NCI-H2081 treated with DMSO at 0.1 percent for 48 hours (cell line): ENCODE results near the gene PALM2AKAP2.
"Not testable (repeated sequence)": the region's sequence is repeated elsewhere in the genome, so short reads cannot be mapped to it uniquely, and the experiment has no call there.

Experiments used
- DNase-seq: peaks from one replicate; lab custom pipeline; 2025; lab: John Stamatoyannopoulos, UW

Gene PALM2AKAP2

DNA sequence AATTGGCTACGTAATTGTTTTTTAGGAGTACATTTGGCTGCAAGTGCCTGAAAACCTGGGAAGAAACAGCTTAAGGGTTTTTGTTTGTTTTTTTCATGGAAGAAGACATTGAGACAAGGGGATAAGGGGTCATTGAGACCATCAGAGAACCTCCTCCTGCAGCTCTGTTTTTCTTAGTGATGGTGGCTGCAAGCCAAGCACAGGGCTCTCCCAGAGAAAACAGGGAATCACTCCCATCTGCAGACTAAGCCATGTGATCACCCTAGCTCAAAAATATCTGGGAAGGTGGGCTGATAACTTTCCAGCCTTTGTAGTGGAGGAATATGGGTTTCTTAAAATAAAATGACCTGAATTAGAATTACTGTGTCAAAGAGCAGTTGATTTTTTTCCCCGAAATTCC lies 25.1 kb downstream of the PALM2AKAP2 start:
- DNase-seq: no peak

DNA sequence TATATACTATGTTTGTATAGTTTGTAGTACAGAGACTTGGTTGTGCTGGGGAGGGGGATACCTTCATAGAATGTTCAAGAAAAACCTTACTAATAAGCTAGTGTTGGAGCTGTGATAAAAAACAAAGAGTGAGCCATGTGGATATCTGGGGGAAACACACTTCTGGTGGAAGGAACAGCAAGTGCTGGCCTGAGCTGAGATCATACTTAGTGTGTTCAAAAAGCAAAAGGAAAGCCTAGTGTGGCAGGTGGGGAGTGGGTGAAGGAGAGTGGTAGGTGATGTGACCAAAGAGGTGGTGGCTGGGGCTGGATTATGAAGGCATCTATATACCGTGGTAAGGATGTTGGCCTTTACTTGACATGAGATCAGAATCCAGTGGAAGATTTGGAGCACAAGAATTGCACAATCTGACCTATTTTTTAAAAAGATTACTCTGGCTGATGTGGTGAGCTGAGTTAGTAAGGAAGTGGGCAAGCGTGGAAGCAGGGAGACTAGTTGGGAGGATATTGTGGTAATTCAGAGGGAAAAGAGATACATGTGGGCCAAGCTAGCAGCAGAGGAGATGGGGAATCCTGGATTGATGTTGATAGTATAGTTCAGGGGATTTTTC lies 26.6 kb downstream of the PALM2AKAP2 start:
- DNase-seq: no peak

DNA sequence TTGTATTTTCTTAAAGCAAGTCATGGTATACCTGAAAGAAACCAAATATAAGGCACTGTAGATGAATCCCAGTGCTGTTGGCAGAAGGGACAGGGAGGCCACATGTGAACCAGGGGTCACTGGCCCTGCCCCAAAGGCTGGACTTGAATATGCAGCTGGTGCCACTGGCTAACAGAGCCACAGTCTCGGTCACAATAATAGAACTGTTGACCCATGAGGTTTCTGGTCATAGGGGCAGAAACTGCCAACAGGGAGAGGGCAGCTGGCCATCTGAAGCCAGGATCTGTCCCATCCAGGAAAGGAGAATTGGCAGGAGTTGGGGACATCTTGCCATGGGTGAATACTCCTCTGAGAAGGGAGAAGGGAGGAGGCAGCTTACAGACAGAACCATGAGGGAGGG lies 31.9 kb downstream of the PALM2AKAP2 start:
- no peak for DNase-seq

DNA sequence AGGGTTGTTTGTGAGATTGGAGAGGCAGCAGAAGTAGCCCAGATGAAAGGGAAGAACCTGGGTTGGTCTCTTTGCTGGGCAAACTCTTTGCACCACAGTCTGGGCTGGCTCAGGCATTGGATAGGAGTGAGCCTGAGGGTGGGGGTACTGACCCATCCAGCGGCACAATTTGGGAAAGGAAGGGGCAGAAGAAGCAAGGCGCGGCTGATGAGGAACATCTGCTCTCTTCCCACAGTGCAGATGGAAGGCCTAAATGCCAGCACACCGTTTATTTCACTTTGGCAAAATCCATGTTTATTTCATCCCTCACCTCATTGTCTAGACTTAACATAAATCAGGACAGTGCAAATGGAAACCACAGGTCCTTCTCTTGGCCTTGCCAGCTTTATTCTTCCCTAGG lies 32.3 kb downstream of the PALM2AKAP2 start:
- no peak for DNase-seq

DNA sequence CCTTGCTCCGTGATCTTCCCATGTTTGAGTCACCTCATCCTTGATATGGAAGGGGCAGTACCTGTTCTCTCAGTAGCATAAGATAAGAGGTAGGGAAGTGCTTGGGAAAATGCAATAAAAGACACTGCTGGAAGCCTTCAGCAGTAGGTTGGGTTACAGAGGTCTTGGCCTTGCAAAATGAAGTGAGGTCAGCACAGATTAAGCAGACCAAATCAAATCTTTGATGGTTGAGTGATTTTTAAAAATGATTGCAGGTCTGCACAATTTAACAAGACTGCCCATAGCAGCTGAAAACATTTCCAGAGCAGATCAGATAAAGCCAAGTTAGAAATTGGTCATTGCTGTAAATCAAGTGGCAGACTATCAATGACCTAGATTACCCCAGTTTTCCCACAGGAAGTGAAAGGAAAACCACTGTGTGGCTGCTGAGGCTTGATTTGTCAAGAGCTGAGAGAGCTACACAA lies 32.9 kb downstream of the PALM2AKAP2 start:
- DNase-seq: no peak

DNA sequence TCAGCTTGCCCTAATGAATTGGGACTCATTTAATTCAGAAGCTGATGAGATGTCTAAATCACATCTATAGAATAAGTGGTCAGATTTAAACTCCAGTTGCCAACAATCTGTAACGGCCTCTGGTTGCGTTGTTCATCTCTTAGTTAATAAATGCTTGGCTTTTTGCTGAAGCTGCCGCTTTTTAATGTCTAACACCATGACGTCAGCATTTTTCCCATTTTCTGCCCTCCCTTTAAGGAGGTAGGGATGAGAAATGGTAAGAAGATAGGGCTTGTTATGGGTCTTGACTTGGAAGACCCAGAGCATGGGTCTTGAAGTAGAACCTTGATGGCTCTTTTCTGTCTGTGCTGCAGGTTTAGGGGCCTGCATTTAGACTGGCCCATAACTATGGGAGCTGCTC lies 33.3 kb downstream of the PALM2AKAP2 start:
- no peak for DNase-seq

DNA sequence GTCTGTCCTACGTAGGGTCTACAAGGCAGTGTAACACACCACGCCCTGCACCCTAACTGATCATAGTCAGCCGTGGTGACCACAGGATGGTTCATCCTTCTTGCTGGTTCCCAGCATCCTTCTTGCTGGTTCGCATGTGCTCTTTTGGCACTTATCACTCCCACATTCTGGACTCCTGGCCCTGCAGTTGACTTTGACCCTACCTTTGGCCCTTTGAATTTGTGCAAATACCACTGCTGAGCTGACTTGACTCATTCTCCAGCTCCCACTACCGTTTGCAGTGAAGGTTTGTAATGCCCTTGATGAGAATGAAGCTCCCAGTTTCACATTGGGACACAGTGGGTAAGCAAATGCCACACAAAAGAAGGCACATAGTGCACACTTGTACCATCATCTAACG lies 33.8 kb downstream of the PALM2AKAP2 start:
- DNase-seq: no peak

DNA sequence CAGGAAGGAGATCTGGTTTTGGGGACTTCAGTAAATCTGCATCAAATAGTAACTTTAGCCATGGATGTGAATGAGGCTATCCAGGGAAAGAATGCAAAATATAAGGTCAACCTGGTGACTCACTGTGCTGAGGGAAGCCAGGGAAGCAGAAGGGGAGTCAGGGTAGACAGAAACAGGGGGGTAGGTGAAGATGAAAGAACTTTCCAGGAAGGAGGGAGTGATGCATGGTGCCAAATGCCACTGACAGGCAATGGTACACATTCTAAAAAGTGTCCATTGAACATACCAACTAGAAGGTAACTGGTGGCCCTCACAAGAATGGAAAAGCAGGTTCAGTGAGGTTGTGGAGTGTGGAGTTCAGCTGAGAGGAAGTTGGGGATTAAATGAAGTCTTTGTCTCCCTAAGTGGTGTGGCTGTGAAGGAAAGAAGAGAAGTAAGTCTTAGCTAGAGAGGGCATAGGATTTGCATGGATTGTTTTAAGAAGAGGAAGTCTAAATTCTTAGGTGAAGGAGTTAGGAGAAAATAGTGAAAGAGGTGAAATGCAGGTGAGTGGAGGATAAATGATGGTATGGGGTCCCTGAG lies 35.5 kb downstream of the PALM2AKAP2 start:
- no peak for DNase-seq

DNA sequence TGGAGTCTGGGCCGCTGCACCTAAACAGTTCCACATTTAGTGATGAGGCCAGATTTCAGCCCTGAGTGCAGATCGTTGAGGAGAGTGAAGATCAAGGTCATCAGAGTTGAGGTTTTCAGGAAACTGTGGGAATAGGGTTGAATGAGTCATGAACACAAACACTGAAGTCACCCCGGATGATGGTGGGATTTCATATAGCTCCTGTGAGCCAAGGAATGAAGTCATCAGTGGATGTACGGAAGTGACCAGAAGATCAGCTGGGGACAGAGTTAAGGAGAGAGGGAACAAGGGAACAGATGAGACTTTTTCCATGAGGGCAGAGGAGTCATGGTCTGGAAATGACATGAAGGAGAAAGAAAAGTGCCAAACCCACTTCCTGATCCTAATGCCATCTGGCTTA lies 36.5 kb downstream of the PALM2AKAP2 start:
- no peak for DNase-seq

DNA sequence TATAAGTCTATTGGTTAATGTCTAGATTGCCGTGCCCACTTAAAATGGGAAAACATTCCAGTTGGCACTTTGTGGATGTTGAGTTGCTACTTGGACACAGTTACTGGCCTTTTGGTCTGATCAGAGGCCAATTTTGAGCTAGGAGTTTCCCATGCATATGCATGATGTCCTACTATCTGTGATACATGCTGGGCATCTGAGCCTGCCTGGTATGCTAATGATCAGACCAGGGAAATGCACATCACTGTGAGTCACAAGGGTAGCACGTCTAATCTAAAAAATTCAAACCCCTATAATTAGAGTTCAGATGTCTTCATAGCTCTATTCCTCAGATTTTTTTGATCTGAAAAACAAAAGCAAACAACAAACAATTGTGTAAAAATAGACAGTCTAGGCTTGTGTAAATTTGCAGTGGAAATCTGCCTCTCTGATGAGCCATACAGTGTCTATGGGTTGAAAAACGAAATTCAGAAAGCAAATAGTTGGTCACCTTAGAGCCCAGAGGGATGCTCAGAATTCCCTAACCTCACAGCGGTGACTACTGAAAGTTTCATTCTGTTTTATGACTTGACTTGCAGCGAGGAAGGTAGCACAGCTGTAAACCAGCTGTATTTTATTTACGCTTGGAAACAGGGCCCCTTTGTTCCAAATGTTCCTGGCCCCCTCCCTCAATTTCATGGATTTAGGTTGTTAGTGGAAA lies 37.3 kb downstream of the PALM2AKAP2 start:
- no peak for DNase-seq

DNA sequence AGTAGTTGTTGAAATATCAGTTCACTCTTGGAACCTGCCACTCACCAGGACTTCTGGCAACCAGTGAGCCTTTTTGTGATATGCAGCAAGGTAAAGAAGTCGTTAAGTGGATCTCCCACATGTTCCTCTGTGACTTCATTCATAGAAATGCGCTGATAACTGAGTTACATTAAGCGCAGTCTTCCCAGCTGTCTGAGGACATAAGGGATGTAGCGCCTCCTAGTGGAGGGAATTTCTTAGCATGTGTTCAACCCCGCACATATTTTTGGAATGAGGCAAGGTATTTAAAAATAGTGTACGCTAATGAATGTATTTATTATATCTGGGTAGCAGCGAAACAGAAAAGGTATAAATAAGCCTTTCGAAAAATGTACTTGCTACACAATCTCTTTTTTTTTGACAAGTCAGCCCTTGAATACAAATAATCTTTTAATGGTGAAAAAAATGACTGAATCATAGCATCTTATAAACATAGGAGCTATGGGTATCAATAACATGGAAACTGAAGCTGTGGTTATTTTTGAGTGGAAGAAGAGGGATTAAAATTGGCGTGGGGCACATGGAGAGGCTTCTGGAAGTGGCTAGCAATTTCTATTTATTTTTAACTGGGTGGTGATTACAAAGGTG lies 38.0 kb downstream of the PALM2AKAP2 start:
- peak; percentile 48 for DNase-seq

DNA sequence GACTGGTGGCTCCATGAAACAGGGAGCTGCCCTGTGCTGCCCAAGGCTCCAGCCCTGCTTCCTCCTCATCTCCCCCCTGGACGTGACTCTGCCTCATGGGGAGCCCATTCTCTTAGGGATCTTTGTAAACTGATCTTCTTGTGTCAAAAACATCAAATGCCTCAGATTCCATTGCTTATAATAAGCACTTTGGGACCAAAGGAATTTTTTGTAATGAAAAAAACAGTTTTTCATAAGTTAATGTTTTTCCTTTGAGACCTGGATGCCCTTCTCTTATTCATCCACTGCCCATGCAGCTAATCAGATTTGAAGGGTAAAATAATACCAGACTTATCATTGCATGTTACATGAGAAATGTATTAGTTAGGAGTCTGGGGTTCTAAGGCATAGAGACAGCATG lies 41.7 kb downstream of the PALM2AKAP2 start:
- DNase-seq: no peak

DNA sequence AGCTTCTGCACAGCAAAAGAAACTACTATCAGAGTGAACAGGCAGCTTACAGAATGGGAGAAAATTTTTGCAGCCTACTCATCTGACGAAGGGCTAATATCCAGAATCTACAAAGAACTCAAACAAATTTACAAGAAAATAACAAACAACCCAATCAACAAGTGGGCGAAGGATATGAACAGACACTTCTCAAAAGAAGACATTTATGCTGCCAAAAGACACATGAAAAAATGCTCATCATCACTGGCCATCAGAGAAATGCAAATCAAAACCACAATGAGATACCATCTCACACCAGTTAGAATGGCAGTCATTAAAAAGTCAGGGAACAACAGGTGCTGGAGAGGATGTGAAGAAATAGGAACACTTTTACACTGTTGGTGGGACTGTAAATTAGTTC lies 45.4 kb downstream of the PALM2AKAP2 start:
- DNase-seq: not testable (repeated sequence)

DNA sequence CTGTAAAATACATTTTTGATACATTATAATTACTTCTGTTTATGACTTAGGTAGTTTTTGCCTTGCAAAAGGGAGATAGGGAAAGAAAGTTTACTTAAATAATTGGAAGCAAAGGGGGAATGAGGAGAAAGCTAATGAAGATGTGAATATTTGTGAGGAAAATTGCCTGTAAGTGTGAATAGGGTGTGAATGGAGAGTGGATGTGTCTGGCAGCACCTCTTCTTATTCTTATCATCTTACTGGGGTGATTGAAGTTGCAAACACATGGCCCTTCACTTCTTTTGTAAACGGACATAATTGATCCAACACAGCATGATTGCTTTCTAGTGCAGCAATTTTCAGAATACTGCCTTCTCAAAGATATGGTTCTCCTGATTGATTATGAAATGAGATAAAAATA lies 46.6 kb downstream of the PALM2AKAP2 start:
- DNase-seq: no peak

DNA sequence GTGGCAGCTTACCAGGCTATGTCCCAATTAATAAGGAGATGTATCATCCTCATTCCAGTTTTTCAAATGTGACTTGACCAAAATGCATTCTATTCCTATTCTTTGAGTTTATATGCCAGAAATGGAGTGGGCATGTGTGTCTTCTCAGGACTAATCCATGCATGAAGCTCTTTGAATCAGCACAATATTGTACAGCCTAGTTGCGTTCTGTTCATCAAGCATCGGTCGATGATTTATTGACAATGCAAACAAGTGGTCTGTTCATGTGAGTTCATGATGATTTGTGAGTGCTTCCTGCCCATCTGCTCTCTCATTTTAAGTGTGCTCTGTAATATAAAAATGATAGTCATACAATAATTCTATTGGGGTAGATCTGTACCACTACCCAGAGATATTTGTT lies 48.3 kb downstream of the PALM2AKAP2 start:
- DNase-seq: no peak
